Activated CD8-positive, alpha-beta memory T cell treated with anti-CD3 and anti-CD28 coated beads for 48 hours (primary cell): ENCODE measurements around the gene PFN1.

Experiments
- DNase-seq, 3 experiments: peaks; one replicate each; pipeline ENCODE4 v3.0.0-alpha.2; 2020; ENCODE audit warnings: low read depth in 2 of 3, low spot score in 2 of 3

Gene PFN1

DNA sequence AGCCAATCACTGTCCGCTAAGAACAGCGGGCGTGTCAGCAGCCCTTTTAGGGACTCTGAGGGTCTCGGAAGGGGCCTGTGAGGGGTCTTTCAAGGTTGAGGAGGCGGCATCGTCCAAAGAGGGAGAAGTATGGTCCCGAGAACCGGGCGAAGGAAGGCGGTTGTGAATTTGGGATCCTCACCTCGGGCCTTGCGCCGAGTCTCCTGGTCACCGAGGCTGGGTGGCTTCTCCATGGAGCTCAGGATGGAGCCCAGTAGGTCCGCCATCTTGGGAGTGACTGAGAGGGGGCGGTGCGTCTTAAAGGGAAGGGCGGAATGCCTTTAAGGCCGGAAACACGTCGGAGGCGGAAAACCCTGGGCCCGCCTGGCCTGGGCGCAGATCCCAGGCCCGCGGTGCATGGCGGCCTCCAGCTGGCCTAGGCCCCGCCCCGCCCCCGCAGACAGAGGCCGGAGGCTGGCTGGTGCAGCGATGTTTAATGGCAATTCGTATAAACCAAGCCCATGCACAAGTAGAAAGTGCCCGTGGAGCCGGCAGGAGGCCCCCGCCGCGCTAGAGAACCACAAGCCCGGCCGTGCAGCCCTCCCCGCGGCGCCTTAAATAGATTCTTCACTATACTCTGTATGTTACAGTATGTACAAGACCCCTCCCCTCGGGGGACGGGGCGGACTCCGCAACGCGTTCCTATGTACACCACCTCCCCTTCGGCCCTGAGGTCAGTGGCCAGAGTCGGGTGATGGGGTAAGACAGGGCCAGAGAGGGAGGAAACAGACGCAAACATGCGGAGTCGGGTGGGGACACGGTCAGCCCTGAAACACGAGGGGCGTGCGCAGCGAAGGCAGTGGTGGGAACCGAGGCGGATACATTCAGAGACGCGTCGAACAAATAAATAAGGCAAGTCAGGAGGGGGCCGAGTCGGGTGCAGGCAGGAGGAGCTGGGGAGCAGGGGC is 19.5 kb upstream of the PFN1 start, which contains the start of gene SPAG7:
SPAG7 (minus strand) TSS at position 279 of the 947 bp plus-strand sequence; CDS start at position 266, 13 bp downstream.
- DNase-seq: peak; percentile 86 to 89 (median 86)

DNA sequence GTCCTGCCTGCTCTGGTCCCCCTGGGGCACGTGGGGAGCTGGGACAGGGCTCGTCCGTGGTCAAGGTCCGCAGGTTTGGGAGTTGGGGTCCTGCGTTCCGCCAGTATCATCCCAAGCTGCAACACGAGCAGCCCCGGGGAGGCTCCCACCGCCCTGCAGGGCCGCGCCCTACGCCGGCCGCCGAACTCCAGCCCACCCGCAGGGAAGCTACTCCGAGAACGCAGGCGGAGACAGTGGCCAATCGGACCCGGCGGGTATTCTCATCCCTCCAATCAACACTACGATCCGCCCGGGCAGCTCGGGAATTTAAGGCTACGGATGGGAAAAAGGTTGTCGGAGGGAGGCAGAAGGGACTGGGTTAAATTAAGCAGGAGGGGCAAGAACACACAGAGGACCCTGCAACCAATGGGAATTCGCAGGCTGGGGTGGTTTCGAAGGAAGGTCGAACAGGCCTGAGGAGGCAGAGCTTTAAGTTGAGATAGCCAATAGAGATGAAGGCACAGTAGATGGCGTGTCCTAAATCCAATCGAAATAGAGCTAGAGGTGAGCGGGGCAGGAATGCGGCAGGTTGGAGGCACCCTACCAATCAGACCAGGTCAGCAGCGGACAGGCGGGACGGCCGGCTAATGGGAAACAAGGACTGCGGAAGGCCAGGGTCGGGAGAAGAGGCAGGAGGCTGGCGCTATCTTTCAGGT is 18.7 kb upstream of the PFN1 start:
- DNase-seq: peak; percentile 41 to 84 (median 76)

DNA sequence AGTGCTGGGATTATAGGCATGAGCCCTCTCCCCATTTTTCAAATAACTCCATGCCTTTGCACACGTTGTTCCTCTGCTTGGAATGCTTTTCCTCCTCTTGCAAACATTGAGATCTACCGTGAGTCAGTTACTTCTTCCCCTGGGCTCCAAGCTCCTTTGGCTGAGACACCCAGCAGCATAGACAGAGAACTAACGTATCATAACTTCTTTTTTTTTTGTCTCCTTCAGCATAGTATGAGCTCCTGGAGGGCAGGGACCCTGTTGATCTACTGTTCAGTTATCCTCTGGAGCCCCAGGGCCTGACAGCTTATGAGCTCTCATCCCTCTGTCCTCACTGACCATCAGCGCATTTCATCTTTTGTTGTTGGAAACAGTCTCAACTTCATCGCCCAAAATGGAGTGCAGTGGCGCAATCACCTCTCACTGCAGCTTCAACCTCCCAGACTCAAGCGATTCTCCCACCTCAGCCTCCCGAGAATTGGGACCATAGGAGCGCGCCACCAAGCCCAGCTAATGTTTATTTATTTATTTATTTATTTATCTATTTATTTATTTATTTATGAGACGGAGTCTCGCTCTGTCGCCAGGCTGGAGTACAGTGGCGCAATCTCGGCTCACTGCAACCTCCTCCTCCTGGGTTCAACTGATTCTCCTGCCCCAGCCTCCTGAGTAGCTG is 17.1 kb upstream of the PFN1 start:
- DNase-seq: no peak

DNA sequence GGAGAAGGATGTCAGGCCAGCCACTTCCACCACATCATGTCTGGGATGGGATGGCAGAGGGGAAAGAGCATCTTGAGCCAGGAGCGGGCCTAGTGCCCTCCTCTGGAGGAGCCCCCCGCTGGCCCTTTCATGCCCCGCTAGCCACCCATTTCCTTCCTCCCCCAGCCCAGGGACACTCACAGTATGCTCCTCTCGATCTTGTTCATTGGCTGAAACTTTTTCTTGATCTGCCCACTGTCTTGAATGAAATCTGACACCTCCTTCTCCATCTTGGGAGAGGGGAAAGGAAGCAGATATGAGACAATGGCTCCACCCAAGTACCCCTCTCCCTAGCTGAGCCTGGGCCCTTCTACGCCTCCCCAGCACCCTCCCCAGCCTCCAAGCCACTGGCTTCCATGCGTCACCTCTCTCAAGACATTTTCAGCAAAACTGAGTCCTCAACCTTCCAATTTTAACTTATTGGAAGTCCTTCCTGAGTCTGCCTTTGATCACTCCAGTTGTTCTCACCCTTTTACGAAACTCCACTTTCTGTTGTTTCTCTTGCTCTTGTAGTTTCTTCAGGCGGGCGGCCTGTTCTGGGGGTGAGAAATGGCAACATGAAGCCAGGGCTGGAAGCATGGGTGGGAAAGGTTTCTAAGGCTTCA is 12.1 kb upstream of the PFN1 start:
- DNase-seq: no peak

DNA sequence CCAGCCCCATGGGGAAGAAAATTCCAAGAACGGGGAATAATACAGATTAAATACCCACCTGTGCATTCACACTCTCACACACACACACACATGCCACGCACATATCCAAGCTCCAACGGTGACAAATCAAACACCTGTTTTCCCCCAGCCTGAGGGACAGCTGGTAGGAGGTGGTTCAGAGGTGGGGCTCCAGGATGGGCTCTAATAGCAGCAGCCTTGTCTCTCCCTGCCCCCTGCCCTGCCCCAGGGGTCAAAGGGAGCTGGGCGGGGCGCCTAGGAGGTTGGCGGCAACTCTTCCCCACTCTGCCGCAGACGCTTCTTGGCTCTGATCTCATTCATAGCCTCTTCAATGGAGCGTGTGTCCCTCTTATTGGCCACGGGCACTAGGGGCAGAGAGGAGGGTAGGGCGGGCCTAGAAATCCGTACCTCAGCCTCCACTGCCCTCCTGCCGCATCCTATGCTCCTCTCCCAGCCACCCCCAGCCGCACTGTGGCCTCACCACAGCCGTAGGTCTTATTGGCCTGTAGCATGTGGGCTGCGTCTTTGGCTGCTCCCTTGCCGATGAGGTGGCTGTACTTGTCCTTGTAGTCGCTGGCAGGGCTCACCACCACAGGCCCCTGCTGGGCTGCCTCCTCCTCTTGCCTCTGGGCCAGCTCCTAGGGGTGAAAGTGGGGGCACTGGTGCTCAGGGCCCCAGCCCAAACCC is 11.1 kb upstream of the PFN1 start:
- DNase-seq: no peak

DNA sequence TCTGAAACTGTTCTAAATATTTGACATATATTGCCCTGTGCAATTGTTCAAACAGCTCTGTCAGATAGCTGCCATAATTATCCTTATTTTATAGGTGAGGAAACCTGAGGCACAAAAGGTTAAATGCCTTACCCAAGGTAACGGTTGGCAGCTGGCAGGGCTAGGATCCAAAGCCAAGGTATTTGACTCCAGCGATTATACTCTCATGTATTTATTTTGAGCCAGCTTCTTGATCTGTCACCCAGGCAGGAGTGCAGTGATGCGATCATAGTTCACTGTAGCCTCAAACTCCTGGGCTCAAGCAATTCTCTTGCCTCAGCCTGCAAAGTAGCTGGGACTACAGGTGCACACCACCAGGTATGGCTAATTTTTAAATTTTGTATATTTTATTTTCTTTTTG is 9.8 kb upstream of the PFN1 start:
- DNase-seq: no peak

DNA sequence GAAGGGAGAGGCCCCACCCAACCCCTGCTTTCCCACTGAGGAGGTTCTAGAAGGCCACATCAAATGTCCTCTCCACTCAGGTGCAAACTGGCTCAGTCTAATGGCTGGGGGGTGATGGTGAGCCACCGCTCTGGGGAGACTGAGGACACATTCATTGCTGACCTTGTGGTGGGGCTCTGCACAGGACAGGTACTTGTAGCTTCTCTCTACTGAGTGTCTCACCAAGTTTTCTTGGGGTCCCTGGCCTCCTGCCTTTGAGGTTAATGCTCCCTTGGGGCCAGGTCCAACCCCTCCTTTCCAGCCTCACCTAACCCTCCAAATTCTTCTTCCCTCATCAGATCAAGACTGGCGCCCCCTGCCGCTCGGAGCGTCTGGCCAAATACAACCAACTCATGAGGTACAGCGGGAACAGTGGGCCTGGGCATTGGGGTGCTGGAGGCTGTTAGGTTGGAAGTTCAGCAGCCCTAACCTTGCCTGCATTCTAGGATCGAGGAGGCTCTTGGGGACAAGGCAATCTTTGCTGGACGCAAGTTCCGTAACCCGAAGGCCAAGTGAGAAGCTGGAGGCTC is 8.2 kb upstream of the PFN1 start:
- DNase-seq: no peak

DNA sequence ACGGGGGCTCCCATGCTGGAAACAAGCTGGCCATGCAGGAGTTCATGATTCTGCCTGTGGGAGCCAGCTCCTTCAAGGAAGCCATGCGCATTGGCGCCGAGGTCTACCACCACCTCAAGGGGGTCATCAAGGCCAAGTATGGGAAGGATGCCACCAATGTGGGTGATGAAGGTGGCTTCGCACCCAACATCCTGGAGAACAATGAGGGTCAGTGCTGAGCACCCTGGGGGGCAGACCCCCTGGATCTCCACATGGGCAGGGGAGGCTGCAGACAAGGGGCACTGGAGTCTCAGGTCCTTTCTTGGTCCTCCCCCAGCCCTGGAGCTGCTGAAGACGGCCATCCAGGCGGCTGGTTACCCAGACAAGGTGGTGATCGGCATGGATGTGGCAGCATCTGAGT is 6.8 kb upstream of the PFN1 start:
- DNase-seq: no peak

DNA sequence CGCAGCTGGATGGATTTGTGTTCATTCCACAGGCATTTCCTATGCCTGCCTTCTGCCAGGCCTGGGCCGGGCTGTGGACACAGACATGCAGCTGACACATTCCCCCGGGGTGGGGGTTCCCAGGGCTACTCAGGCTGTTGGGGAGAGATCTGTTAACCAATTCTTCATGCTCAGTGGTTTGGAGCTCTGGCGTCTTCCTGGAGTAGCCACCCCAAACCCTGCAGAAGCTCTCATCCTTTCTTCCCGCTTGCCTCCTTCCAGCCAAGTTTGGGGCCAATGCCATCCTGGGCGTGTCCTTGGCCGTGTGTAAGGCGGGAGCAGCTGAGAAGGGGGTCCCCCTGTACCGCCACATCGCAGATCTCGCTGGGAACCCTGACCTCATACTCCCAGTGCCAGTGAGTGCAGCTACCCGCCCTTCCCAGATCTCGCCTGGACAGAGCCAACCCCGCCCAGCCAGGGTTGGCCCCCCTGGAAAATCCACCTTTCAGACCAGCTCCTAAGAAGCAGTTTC is 5.2 kb upstream of the PFN1 start:
- DNase-seq: no peak

DNA sequence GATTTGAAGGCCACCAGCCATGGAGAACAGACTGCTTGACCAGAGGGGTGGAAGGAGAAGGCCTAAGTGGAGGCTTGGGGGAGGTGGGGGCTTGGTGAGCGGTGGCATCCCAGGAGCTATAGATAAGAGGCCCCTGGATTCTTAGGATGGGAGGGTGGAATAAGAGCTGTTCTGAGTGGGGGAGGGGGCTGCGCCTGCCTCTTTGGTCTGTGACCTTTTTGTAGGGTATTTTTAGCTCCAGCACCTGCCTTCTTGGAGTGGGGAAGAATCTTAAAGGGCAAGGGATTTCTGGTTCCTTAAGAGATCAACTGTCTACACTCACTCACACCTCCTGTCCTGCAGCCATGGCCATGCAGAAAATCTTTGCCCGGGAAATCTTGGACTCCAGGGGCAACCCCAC is 3.2 kb upstream of the PFN1 start:
- DNase-seq: no peak

DNA sequence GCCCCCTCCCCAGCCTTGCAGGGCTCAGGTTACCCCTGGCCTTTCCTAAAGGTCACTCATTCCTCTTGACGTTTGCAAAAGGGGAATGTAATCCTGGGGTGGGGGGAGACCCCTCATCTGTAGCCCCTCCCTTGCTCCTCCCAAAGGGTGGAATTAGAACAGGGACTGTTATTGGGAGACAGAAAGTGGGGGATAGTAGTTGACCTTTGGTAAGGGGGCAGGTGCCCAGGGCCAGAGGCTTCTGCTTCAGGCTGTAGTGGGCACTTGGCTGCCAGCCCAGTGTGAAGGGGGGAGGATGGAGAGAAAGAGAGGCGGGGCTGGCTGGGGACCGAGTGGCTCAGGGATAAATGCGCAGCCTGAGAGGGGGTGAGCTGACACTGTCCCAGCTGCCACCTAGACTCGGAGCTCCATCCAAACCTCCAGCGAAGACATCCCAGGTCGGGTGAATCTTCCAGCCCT is 2.4 kb upstream of the PFN1 start, which contains the start of gene ENO3:
ENO3 (plus strand) TSS at position 374 of the 459 bp plus-strand sequence. CDS start 711 bp downstream, outside the sequence.
- no peak for DNase-seq

- DNase-seq: no peak
Observed at GRCh38 chr17:4950075-4950745, 1.9 kb upstream of the PFN1 start.

DNA sequence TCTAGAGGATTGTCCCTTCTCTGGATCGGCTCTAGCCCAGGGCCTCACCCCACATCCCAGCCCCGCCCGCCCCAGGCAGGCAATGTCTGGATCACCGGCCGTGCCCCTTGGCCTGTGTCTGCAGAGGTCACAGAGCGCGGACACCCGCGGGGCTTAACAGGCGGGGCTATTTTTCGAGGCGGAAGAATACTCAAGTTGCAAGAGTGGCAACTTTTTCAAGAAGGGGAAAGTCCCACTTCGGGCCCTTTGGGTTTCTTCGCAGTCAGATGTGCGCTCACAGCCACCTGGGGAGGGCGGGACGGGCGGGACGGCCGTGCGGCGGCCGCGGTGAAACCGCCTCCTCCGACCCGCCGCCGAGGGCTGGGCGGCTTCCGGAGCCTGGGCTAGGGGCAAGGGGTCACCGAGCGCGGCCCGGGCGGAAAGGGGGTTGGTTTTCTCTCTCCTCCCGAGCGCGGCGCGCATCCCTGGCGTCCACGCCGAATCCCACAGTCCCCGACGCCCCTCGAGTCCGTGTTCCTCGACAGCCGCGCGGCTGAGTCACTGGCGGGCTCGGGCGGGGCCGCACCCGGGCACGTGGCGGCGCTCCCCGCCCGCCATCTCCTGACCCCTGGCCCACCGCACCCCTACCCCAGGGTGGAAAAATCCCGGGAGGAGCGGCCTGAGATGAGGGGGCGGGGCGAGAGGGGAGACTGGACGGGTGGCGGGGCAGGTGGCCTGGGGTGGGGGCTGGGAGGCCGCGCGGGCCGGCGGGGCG is 1.2 kb upstream of the PFN1 start:
- DNase-seq: peak; percentile 57 to 71 (median 69)

DNA sequence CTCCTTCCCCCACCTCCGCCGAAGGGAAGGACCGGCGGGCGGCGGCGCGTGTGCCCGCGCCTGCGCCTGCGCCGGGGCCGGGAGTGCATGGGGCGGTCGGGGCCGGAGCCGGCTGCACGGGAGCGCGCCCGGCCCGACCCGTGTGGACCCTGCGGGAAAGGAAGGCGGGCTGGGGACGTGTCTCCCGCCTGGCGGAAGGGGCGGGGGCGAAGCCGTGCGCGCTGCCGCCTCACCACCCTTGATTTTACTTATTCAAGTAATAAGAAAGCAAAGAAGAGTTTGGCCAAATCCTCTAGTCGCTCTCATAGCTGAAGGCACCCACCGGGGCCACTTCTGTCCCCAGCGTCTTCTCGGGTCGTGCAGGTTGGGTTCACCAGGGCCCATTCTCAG is 596 bp upstream of the PFN1 start:
- peak in 2 of 3 experiments; percentile 57 to 68 for DNase-seq

DNA sequence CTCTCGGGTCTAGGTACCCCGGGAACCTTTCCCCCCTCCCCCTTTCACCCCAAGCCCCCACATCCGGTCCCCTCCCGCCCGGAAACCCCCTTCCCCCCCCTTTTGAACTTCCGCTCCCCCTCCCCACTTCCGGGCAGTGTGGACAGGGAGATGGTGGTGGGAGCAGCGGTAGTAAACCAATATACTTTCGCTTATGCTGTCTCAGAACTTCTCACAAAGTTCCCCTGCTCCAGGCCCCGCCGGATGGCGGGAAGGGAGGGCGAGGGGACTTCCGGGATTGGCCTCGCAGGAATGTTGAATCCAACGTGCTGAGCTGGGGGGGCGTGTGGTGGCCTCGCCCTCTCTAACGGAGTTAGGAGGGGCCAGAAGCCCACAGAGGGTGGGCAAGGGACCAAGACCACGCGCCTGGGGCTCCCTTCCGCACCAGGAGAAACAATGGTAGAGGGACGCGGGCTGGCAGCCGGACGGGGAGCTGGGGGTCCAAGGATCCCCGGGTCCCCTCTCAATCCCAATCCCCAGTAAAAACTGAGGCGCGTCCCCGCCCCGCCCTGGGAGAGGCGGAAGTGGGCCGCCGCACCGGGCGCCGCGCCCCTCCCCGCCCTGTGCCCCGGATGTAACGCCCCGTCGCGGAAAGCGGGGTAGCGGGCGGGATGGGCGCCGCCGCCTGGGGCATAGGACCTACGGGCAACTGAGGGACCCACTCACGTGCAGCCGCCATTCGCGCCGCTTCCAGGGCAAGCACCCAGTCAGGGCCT is 742 bp downstream of the PFN1 start:
- DNase-seq: peak; percentile 40 to 62 (median 57)

GRCh38 chr17:4947010-4947410 is 1.3 kb downstream of the PFN1 start:
- DNase-seq: peak in 1 of 3 experiments; percentile 33

DNA sequence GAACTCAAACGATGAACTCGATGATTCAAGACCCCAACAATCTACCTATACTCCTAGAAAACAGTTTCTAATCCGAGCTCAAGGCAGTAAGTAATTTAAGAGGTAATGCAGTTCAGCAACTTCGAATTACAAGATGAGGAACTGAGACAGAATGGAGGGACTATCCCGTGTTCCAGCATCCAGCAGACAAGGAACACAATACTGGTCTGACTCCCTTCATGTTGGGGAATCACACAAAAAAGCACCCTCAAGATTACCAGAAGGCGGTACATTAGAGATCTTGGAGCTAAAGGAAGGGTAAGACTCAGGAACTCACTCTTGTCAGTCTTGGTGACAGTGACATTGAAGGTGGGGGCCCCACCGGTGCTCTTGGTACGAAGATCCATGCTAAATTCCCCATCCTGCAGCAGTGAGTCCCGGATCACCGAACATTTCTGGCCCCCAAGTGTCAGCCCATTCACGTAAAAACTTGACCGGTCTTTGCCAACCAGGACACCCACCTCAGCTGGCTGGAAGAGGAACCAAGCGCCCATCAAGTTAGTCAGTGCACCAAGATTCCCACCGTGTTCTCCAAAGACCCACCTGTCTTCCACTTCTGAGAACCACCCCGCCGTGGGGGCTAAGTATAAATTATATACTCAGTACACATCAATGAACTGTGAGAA is 1.9 kb downstream of the PFN1 start:
- no peak for DNase-seq
